HG02642 (cell line): ENCODE measurements around the gene PAPPA2.
"Not testable (repeated sequence)": the region's sequence is repeated elsewhere in the genome, so short reads cannot be mapped to it uniquely, and the experiment has no call there.

ENCODE experiments used
- ATAC-seq: cut with Tn5 transposase; IDR thresholded peaks from one replicate; pipeline ENCODE4 v1.9.1; 2021; ENCODE audit warnings: mild to moderate bottlenecking; ENCODE audit not compliant: unreplicated experiment, poor library complexity

The PAPPA2 gene

GRCh38 chr1:176545034-176545639 lies 82.2 kb downstream of the PAPPA2 start:
- no peak for ATAC-seq

GRCh38 chr1:176546825-176547224 lies 83.8 kb downstream of the PAPPA2 start:
- no peak for ATAC-seq

GRCh38 chr1:176551146-176551545 lies 88.2 kb downstream of the PAPPA2 start:
- no peak for ATAC-seq

GRCh38 chr1:176552217-176552991 lies 89.4 kb downstream of the PAPPA2 start:
- ATAC-seq: no peak

GRCh38 chr1:176552999-176553398 lies 90.0 kb downstream of the PAPPA2 start:
- ATAC-seq: no peak

GRCh38 chr1:176556288-176556687 lies 93.3 kb downstream of the PAPPA2 start:
- no peak for ATAC-seq

GRCh38 chr1:176557543-176558258 lies 94.7 kb downstream of the PAPPA2 start:
- ATAC-seq: no peak

- no peak for ATAC-seq
Measured at GRCh38 chr1:176558561-176558960, 95.6 kb downstream of the PAPPA2 start.

GRCh38 chr1:176559474-176559873 lies 96.5 kb downstream of the PAPPA2 start:
- ATAC-seq: no peak

GRCh38 chr1:176559878-176560277 lies 96.9 kb downstream of the PAPPA2 start:
- peak; percentile 80 for ATAC-seq

- ATAC-seq: no peak
Measured at GRCh38 chr1:176560681-176561080, 97.7 kb downstream of the PAPPA2 start.

- not testable (repeated sequence) for ATAC-seq
Measured at GRCh38 chr1:176561761-176562160, 98.8 kb downstream of the PAPPA2 start.

- no peak for ATAC-seq
Measured at GRCh38 chr1:176566004-176566975, 103.3 kb downstream of the PAPPA2 start.

- no peak for ATAC-seq
Measured at GRCh38 chr1:176567190-176567794, 104.3 kb downstream of the PAPPA2 start.

- no peak for ATAC-seq
Measured at GRCh38 chr1:176568185-176568584, 105.2 kb downstream of the PAPPA2 start.

GRCh38 chr1:176574756-176575155 lies 111.8 kb downstream of the PAPPA2 start:
- ATAC-seq: no peak

- no peak for ATAC-seq
Measured at GRCh38 chr1:176575991-176576390, 113.0 kb downstream of the PAPPA2 start.

- no peak for ATAC-seq
Measured at GRCh38 chr1:176576670-176577069, 113.7 kb downstream of the PAPPA2 start.

GRCh38 chr1:176577646-176578197 lies 114.7 kb downstream of the PAPPA2 start:
- ATAC-seq: no peak
